Activated B cell treated with CpG ODN at 0.5 μM for 24 hours (primary cell): Measurements from ENCODE around the gene RCAN3. TPM values are rescaled to one million over a fixed set of nuclear protein-coding genes. Genes with fewer than 3 reads are reported as not detected.

Source experiments
- ATAC-seq: fragments of 200-7000 bp; cut with Tn5 transposase; one replicate; pipeline ENCODE4 v1.10.0; 2021; ENCODE audit warnings: low read depth, mild to moderate bottlenecking, moderate library complexity
- CTCF ChIA-PET: fragments of 350-600 bp; sonication (Branson Sonifier 250); formaldehyde crosslinking; loops from one replicate; lab custom pipeline; 2021; ENCODE audit warnings: antibody characterized with exemption; lab: Charles Lee
- POLR2A ChIA-PET: fragments of 350-600 bp; sonication (Branson Sonifier 250); formaldehyde crosslinking; loops from one replicate; lab custom pipeline; 2021; ENCODE audit warnings: antibody characterized with exemption; lab: Charles Lee
- DNase-seq: peaks from one replicate; pipeline ENCODE4 v3.0.0; 2022
- H3K27ac Mint-ChIP-seq: one replicate; pipeline ENCODE4 v1.8.0; 2020; ENCODE audit warnings: mixed read lengths
- H3K27me3 Mint-ChIP-seq: one replicate; pipeline ENCODE4 v1.8.0; 2021; ENCODE audit warnings: mixed read lengths
- H3K36me3 Mint-ChIP-seq: one replicate; pipeline ENCODE4 v1.8.0; 2021; ENCODE audit warnings: low read depth, mixed read lengths
- H3K4me1 Mint-ChIP-seq: one replicate; pipeline ENCODE4 v1.8.0; 2021; ENCODE audit warnings: mixed read lengths
- H3K4me3 Mint-ChIP-seq: one replicate; pipeline ENCODE4 v1.8.0; 2020; ENCODE audit warnings: mild to moderate bottlenecking, mixed read lengths
- H3K9me3 Mint-ChIP-seq: one replicate; pipeline ENCODE4 v1.8.0; 2020; ENCODE audit warnings: mixed read lengths
- CTCF ChIP-seq: fragments of 200-600 bp; IDR thresholded peaks from one replicate; pipeline ENCODE4 v1.8.0; 2022; ENCODE audit warnings: antibody characterized with exemption, mild to moderate bottlenecking
- intact Hi-C: fragments of 100-400 bp; cut with micrococcal nuclease; formaldehyde crosslinking; loops from one replicate; pipeline ENCODE4 v1.15.1; 2024
- total RNA-seq: library from RNA; stranded (reverse); gene quantifications from 2 replicates; pipeline ENCODE4 v1.2.3, GENCODE V29; 2022

RCAN3 gene
- total RNA-seq, 1 donor from 2014 or later, result 23.6 TPM

DNA sequence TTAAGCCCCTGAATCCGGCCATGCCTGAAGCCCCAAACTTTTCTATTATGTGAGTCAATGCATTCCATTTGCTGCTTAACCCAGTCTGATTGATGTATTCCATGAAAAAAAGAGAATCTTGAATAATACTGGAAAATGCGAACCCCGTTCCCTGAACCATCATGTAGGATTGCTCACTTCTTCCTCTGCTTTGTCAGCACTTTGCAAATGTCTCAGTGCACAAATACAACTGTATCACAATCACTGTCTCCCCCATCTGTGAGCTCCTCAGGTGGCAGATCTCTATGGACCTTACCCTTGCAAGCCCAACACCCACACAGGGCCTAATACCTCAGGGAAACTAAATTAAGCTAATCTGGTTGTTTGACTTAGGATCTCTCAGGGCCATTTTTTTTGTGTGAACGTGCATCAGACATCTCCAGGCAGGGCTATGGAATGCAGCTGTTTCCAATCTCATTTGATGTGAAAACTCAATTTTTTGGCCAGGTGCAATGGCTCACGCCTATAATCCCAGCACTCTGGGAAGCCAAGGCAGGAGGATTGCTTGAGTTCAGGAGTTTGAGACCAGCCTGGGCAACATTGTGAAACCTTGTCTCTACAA lies 2.1 kb upstream of the RCAN3 start:
- POLR2A ChIA-PET, result interaction anchor here (0.7 to 4.0 kb wide), 11 partner anchors 8 to 1327 kb away, joined by 3 to 42 read pairs (median 6); partner anchors contain the start of genes NIPAL3, STPG1 and SYF2
- intact Hi-C loops, result loop anchor here (5.0 to 10.0 kb wide), 2 partner anchors 244 to 427 kb away; partner anchors contain the start of gene CLIC4
- Mint-ChIP-seq H3K27ac (peak overlapping the region; percentile 41), H3K9me3 (no peaks in the 10 kb centered on the region), H3K36me3 (peaks cover 6% of the 10 kb centered on the region), H3K27me3 (no peaks in the 10 kb centered on the region), H3K4me3 (no peak overlapping the region), H3K4me1 (peaks cover 35% of the 10 kb centered on the region)
- DNase-seq (no peak), ATAC-seq (no peak)
- no peak for TF ChIP-seq CTCF
- CTCF ChIA-PET, result interaction anchor here (1.4 kb wide), 1 partner anchor 87 kb away, joined by 7 read pairs; no protein-coding TSS in a partner anchor

GRCh38 chr1:24501371-24502064 lies 1.1 kb upstream of the RCAN3 start:
- peak overlapping the region; percentile 97 for H3K27ac Mint-ChIP-seq

DNA sequence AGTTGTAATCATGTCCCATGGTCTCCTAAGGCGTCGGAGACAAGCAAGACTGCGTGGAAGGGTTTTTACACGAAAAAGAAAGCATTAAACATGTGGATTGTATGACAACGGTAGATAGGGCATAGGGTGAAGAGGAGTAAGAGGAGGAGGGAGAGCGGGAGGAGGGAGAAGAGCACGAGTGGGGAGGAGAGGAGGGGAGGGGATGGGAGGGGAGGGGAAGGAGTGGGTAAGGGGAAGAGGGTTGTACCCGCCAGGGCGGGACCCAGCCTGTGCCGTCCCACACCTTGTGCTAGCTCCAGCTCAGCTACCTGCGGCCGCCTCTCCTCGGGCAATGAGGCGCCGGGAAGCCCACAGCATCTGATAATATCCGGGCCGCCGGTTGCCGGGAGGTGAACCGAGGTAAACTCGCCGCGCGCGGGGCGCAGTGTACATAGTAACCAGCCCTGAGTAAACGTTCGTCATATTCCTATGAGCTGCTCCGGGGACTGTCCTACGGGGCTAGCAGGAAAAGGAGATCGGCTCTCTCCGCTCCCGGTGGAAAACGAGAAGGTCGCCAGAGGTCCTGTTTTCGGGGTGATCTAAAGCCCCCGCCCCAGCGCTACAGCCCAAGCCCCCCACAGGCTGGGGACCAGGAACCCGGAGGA lies 449 bp upstream of the RCAN3 start:
- peak overlapping the region; percentile 97 for H3K27ac Mint-ChIP-seq
- peak; percentile 45 for ATAC-seq
- no peaks in the 10 kb centered on the region for H3K9me3 Mint-ChIP-seq
- H3K36me3 Mint-ChIP-seq, result peaks cover 6% of the 10 kb centered on the region
- no peak for TF ChIP-seq CTCF
- intact Hi-C loops, result loop anchor here (1.0 to 10.0 kb wide), 8 partner anchors 14 to 425 kb away; partner anchors contain the start of genes CLIC4, NIPAL3 and SRRM1
- DNase-seq, result peak; percentile 65
- peak overlapping the region; percentile 91 for H3K4me3 Mint-ChIP-seq
- ChIA-PET POLR2A (interaction anchor here (0.5 to 4.0 kb wide), 21 partner anchors 11 to 1465 kb away, joined by 3 to 42 read pairs (median 7); partner anchors contain the start of genes CLIC4, IFNLR1, NIPAL3 and SRRM1), CTCF (interaction anchor here (0.6 to 1.4 kb wide), 7 partner anchors 25 to 145 kb away, joined by 3 to 9 read pairs (median 5); partner anchors contain the start of gene NIPAL3)
- peaks cover 50% of the 10 kb centered on the region for H3K4me1 Mint-ChIP-seq
- H3K27me3 Mint-ChIP-seq, result no peaks in the 10 kb centered on the region

More at GRCh38 chr1:24501371-24502064, 1.1 kb upstream of the RCAN3 start:
- H3K27me3 Mint-ChIP-seq, result no peaks in the 10 kb centered on the region
- H3K36me3 Mint-ChIP-seq, result peaks cover 6% of the 10 kb centered on the region
- DNase-seq (no peak), ATAC-seq (peak; percentile 12)
- POLR2A ChIA-PET, result interaction anchor here (0.6 to 4.0 kb wide), 26 partner anchors 9 to 956 kb away, joined by 3 to 42 read pairs (median 6); partner anchors contain the start of genes IFNLR1, NIPAL3, SRRM1 and STPG1
- intact Hi-C loops, result loop anchor here (1.0 to 10.0 kb wide), 8 partner anchors 13 to 426 kb away; partner anchors contain the start of genes CLIC4, NIPAL3 and SRRM1
- peak overlapping the region; percentile 91 for H3K4me3 Mint-ChIP-seq
- H3K9me3 Mint-ChIP-seq, result no peaks in the 10 kb centered on the region
- TF ChIP-seq CTCF, result no peak
- H3K4me1 Mint-ChIP-seq, result peaks cover 44% of the 10 kb centered on the region
- CTCF ChIA-PET, result interaction anchor here (0.6 to 1.4 kb wide), 6 partner anchors 27 to 145 kb away, joined by 3 to 9 read pairs (median 4); partner anchors contain the start of gene NIPAL3

DNA sequence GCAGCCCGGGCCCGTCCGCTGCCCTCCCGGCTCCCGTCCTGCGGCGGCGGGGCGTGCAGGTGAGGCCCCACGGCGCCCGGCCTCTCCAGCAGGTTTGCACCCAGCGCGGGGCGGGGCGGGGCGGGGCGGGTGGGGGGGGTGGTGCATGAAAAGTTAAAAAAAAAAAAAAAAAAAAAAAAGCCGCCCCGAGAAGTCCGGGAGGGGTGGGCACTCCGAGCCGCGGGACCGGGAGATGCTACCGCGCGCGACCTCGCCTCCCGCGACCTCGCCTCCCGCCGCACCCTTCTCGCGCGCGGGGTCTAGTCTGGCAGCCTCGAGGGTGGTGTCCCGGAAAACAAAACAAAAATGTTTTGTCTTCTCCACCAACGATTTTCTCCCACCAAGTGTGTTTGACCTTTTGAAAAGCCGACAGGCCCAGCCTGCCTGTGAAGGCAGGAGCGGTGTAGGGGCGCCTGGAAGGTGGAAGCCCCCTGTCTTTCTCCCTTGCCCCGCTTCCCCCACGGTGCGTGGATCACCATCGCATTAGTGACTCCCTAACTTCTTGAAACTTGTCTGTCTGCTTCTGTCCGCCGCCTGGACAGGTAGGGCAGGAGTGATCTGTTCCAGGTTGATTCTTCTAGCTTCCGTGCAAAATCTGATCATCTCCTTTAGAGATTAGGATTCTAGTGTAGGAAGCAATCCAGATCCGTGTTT lies 569 bp downstream of the RCAN3 start:
- DNase-seq (no peak), ATAC-seq (peak; percentile 42)
- Mint-ChIP-seq H3K4me3 (peak overlapping the region; percentile 90), H3K27me3 (no peaks in the 10 kb centered on the region), H3K4me1 (peaks cover 52% of the 10 kb centered on the region), H3K27ac (peak overlapping the region; percentile 89), H3K9me3 (no peaks in the 10 kb centered on the region), H3K36me3 (peaks cover 12% of the 10 kb centered on the region)
- intact Hi-C loops, result loop anchor here (2.0 to 10.0 kb wide), 4 partner anchors 140 to 424 kb away; partner anchors contain the start of genes CLIC4 and SRRM1
- ChIA-PET POLR2A (interaction anchor here (0.6 to 4.0 kb wide), 11 partner anchors 9 to 316 kb away, joined by 3 to 42 read pairs (median 9); partner anchors contain the start of genes CLIC4, IFNLR1, NIPAL3 and STPG1), CTCF (interaction anchor here (0.6 to 2.0 kb wide), 7 partner anchors 21 to 88 kb away, joined by 3 to 9 read pairs (median 6); partner anchors contain the start of gene NIPAL3)
- TF ChIP-seq CTCF, result no peak
